Breast epithelium (tissue), 3 donors: ENCODE results near the gene KDM4B.

Source experiments
- CTCF ChIP-seq, 3 donors: fragments of 450-650 bp; IDR thresholded peaks; one replicate each; pipeline ENCODE4 v1.5.1; 2016 to 2017; ENCODE audit warnings: antibody characterized with exemption in 3 of 3, mild to moderate bottlenecking in 3 of 3, moderate library complexity in 3 of 3
- POLR2A ChIP-seq: fragments of 450-650 bp; IDR thresholded peaks from one replicate; pipeline ENCODE4 v1.6.1; 2016; ENCODE audit warnings: antibody characterized with exemption, mild to moderate bottlenecking, moderate library complexity

GRCh38 chr19:5124111-5124855, 155.4 kb downstream of the KDM4B start:
- no peak for TF ChIP-seq POLR2A
- TF ChIP-seq CTCF (IDR thresholded peaks at IDR 0.05): no peak
